LNCaP clone FGC (cell line): ENCODE measurements around the gene DRICH1.
"Not testable (repeated sequence)": the region's sequence is repeated elsewhere in the genome, so short reads cannot be mapped to it uniquely, and the experiment has no call there.

Source experiments
- DNase-seq: peaks from one replicate; pipeline ENCODE4 v3.0.0-alpha.2; 2011; ENCODE audit warnings: low read depth
- H3K4me3 ChIP-seq: 2 replicates; pipeline ENCODE4 v1.5.1; 2011; ENCODE audit warnings: mild to moderate bottlenecking, low read depth, low read length, control low read depth
- CTCF ChIP-seq: IDR thresholded peaks from 2 replicates; pipeline ENCODE4 v1.5.1; 2012; ENCODE audit warnings: mild to moderate bottlenecking; ENCODE audit not compliant: control insufficient read depth, insufficient read depth; ENCODE audit errors: extremely low read depth

Gene DRICH1

GRCh38 chr22:23673826-23674690, 41.9 kb upstream of the DRICH1 start:
- no peak for TF ChIP-seq CTCF
- DNase-seq = no peak
- H3K4me3 ChIP-seq = no peak overlapping the region

GRCh38 chr22:23673050-23673620, 41.0 kb upstream of the DRICH1 start:
- TF ChIP-seq CTCF = no peak
- DNase-seq = no peak
- H3K4me3 ChIP-seq = no peak overlapping the region

GRCh38 chr22:23672307-23673049, 40.4 kb upstream of the DRICH1 start:
- DNase-seq, H3K4me3 ChIP-seq: not testable (repeated sequence)

GRCh38 chr22:23671387-23671786, 39.3 kb upstream of the DRICH1 start:
- H3K4me3 ChIP-seq, DNase-seq: not testable (repeated sequence)

- no peak for TF ChIP-seq CTCF
- DNase-seq = no peak
Measured at GRCh38 chr22:23670378-23671295, 38.5 kb upstream of the DRICH1 start.

GRCh38 chr22:23660381-23660780, 28.3 kb upstream of the DRICH1 start:
- DNase-seq, H3K4me3 ChIP-seq: not testable (repeated sequence)

More at GRCh38 chr22:23670378-23671295, 38.5 kb upstream of the DRICH1 start:
- no peak overlapping the region for H3K4me3 ChIP-seq

- no peak for TF ChIP-seq CTCF
- no peak overlapping the region for H3K4me3 ChIP-seq
- DNase-seq = no peak
Measured at GRCh38 chr22:23657727-23658126, 25.6 kb upstream of the DRICH1 start.
